VCaP (cell line): ENCODE data around the gene HPF1.
A peak's percentile ranks its signal among the peaks of the same experiment; 100 is the strongest.
"Not testable (repeated sequence)": the region's sequence is repeated elsewhere in the genome, so short reads cannot be mapped to it uniquely, and the experiment has no call there.

Source experiments
- H3K27ac ChIP-seq: fragments of 450-650 bp; 2 replicates; pipeline ENCODE4 v1.5.1; 2017
- TF ChIP-seq, protein P1 (sequence below): fragments of 450-650 bp; conservative IDR thresholded peaks from 2 replicates; pipeline ENCODE4 v1.5.1; 2017; ENCODE audit warnings: mild to moderate bottlenecking, moderate library complexity

HPF1 gene

GRCh38 chr4:169761846-169762245, 4.1 kb upstream of the HPF1 start:
- no peak overlapping the region for H3K27ac ChIP-seq
- TF ChIP-seq, protein P1, sequence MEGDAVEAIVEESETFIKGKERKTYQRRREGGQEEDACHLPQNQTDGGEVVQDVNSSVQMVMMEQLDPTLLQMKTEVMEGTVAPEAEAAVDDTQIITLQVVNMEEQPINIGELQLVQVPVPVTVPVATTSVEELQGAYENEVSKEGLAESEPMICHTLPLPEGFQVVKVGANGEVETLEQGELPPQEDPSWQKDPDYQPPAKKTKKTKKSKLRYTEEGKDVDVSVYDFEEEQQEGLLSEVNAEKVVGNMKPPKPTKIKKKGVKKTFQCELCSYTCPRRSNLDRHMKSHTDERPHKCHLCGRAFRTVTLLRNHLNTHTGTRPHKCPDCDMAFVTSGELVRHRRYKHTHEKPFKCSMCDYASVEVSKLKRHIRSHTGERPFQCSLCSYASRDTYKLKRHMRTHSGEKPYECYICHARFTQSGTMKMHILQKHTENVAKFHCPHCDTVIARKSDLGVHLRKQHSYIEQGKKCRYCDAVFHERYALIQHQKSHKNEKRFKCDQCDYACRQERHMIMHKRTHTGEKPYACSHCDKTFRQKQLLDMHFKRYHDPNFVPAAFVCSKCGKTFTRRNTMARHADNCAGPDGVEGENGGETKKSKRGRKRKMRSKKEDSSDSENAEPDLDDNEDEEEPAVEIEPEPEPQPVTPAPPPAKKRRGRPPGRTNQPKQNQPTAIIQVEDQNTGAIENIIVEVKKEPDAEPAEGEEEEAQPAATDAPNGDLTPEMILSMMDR = no peak

DNA sequence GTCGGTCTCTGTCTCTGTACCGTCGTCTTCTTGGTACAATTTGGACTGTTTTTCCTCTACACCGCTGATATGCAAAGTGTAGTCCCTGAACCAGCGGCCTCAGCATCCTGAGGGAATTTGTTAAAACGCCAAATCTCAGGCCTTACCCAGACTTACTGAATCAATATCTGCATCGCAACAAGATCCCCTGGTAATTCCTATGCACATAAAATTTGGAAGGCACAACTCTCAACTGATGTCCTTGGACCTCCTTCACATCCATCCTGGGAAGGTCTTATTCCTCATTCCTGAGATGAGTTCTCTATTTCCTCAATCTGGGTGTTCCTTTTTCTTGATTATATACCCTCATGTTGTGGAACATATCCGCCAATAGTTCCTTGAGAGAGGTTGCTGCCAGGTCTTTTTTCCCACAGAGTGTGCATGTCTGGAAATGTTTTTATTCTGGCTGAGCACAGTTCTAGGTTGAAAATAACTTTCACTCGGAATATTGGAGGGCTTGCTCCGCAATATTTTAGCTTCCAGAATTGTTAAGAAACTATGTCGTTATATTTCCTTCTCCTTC, 738 bp upstream of the HPF1 start:
- peak overlapping the region; percentile 81 for H3K27ac ChIP-seq
- TF ChIP-seq, protein P1 = no peak

- TF ChIP-seq, protein P1 = no peak
- peak overlapping the region; percentile 81 for H3K27ac ChIP-seq
Measured at GRCh38 chr4:169756971-169757574, 671 bp downstream of the HPF1 start.

- no peak overlapping the region for H3K27ac ChIP-seq
- TF ChIP-seq, protein P1 = no peak
Measured at GRCh38 chr4:169745291-169745690, 12.5 kb downstream of the HPF1 start.

DNA sequence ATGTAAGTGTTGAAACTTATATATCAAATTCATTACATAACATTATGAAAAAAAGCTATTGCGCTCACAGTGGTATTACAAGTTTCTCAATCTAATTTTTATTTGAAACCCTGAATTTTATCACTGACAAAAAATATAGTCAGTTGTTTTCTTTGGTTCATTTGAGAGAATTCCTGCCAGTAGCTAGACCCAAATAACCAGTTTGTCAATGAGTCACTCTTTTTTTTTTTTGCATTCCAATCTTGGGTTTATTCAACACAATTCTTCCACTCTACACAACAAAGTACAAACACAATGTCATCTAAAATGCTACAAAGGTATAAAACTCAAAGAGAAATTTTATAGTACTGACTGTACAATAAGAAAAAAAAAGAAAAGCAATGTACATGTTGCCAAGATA, 13.1 kb downstream of the HPF1 start:
- TF ChIP-seq, protein P1 = no peak
- no peak overlapping the region for H3K27ac ChIP-seq

GRCh38 chr4:169741569-169741968, 16.2 kb downstream of the HPF1 start:
- TF ChIP-seq, protein P1 = no peak
- H3K27ac ChIP-seq = no peak overlapping the region

DNA sequence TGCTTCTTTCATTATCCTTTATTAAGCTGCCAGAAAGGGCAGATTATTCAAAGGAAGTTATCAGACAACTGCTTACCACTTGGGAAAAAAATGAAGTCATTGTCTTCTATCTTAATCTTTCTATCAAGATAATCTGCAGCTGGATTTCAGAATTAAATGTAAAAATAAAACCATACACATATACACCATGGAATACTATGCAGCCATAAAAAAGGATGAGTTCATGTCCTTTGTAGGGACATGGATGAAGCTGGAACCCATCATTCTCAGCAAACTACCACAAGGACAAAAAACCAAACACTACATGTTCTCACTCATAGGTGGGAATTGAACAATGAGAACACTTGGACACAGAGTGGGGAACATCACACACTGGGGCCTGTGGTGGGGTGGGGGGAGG, 19.1 kb downstream of the HPF1 start:
- not testable (repeated sequence) for H3K27ac ChIP-seq

DNA sequence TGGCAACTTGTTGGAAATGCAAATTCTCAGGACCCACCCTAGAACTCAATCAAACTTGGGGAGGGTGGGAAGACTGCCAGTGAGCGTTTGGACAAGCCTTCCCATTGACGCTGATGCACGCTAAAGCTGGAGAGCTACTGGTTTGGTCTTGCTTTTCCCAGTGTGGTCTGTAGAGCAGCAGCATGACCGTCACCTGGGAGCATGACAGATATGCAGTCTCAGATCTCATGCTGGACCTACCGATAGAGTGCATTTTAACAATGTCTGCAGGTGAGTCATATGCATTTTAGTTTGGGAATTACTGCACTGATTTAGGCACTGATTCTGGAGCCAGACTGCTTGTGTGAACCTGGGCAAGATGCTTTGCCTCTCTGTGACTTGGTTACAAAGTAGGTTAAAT, 27.2 kb downstream of the HPF1 start:
- TF ChIP-seq, protein P1 = no peak
- H3K27ac ChIP-seq = no peak overlapping the region
